ENCODE measurements around the gene GOLGA1. TPM values are rescaled to one million over a fixed set of nuclear protein-coding genes. Genes with fewer than 3 reads are reported as not detected.
"Not testable (repeated sequence)": the region's sequence is repeated elsewhere in the genome, so short reads cannot be mapped to it uniquely, and the experiment has no call there.

GOLGA1 gene
- total RNA-seq, 2 experiments from 2014 or later: 23.4 to 26.8 TPM

GRCh38 chr9:124954255-124954654, 13.4 kb upstream of the GOLGA1 start:
- H3K36me3 Mint-ChIP-seq: no peaks in the 10 kb centered on the region
- no peak overlapping the region for H3K4me3 Mint-ChIP-seq
- ATAC-seq (ENCODE audit: low read depth): no peak
- POLR2A ChIA-PET: no interaction called here
- H3K4me1 Mint-ChIP-seq: no peaks in the 10 kb centered on the region
- DNase-seq: no peak
- H3K27me3 Mint-ChIP-seq: no peaks in the 10 kb centered on the region
- no peak overlapping the region for H3K27ac Mint-ChIP-seq
- no peaks in the 10 kb centered on the region for H3K9me3 Mint-ChIP-seq

- DNase-seq: no peak
- Mint-ChIP-seq H3K9me3 (no peaks in the 10 kb centered on the region), H3K27me3 (no peaks in the 10 kb centered on the region), H3K4me1 (no peaks in the 10 kb centered on the region), H3K4me3 (no peak overlapping the region), H3K36me3 (peaks cover 2% of the 10 kb centered on the region), H3K27ac (no peak overlapping the region)
- no peak for ATAC-seq (ENCODE audit: low read depth)
- POLR2A ChIA-PET: interaction anchor here (0.6 to 1.5 kb wide), 2 partner anchors 9 to 93 kb away, joined by 5 to 7 read pairs; partner anchors contain the start of gene GOLGA1
Measured at GRCh38 chr9:124950050-124950718, 9.3 kb upstream of the GOLGA1 start.

- POLR2A ChIA-PET: interaction anchor here (1.5 kb wide), 1 partner anchor 8 kb away, joined by 7 read pairs; the partner anchor contains the start of gene GOLGA1
- DNase-seq: no peak
- peaks cover 2% of the 10 kb centered on the region for H3K36me3 Mint-ChIP-seq
Measured at GRCh38 chr9:124949387-124949786, 8.5 kb upstream of the GOLGA1 start.

GRCh38 chr9:124947727-124948391, 7.0 kb upstream of the GOLGA1 start:
- H3K27ac Mint-ChIP-seq: no peak overlapping the region
- H3K9me3 Mint-ChIP-seq: no peaks in the 10 kb centered on the region
- H3K27me3 Mint-ChIP-seq: no peaks in the 10 kb centered on the region
- no peak overlapping the region for H3K4me3 Mint-ChIP-seq
- POLR2A ChIA-PET: no interaction called here
- H3K36me3 Mint-ChIP-seq: peaks cover 3% of the 10 kb centered on the region
- DNase-seq (no peak), ATAC-seq (ENCODE audit: low read depth) (no peak)
- peaks cover 1% of the 10 kb centered on the region for H3K4me1 Mint-ChIP-seq

More at GRCh38 chr9:124949387-124949786, 8.5 kb upstream of the GOLGA1 start:
- no peak overlapping the region for H3K4me3 Mint-ChIP-seq
- no peaks in the 10 kb centered on the region for H3K27me3 Mint-ChIP-seq
- no peaks in the 10 kb centered on the region for H3K4me1 Mint-ChIP-seq
- H3K27ac Mint-ChIP-seq: no peak overlapping the region
- ATAC-seq (ENCODE audit: low read depth): no peak
- no peaks in the 10 kb centered on the region for H3K9me3 Mint-ChIP-seq

- POLR2A ChIA-PET: no interaction called here
- H3K27me3 Mint-ChIP-seq: no peaks in the 10 kb centered on the region
- H3K36me3 Mint-ChIP-seq: peaks cover 8% of the 10 kb centered on the region
- no peak overlapping the region for H3K4me3 Mint-ChIP-seq
- no peaks in the 10 kb centered on the region for H3K9me3 Mint-ChIP-seq
- ATAC-seq (ENCODE audit: low read depth): no peak
- DNase-seq: no peak
- H3K4me1 Mint-ChIP-seq: peaks cover 10% of the 10 kb centered on the region
- H3K27ac Mint-ChIP-seq: no peak overlapping the region
Measured at GRCh38 chr9:124946167-124946566, 5.3 kb upstream of the GOLGA1 start.

- Mint-ChIP-seq H3K36me3 (peaks cover 13% of the 10 kb centered on the region), H3K27ac (peak overlapping the region; percentile 98), H3K9me3 (no peaks in the 10 kb centered on the region), H3K4me1 (peaks cover 24% of the 10 kb centered on the region), H3K4me3 (peak overlapping the region; percentile 99), H3K27me3 (no peaks in the 10 kb centered on the region)
- POLR2A ChIA-PET: interaction anchor here (1.0 to 2.0 kb wide), 10 partner anchors 8 to 300 kb away, joined by 3 to 28 read pairs (median 8); partner anchors contain the start of genes ARPC5L, HSPA5, RPL35 and SCAI
- DNase-seq (peak; percentile 75), ATAC-seq (ENCODE audit: low read depth) (peak; percentile 62)
Measured at GRCh38 chr9:124941679-124942561, 1.0 kb upstream of the GOLGA1 start.

GRCh38 chr9:124940521-124940893, 376 bp downstream of the GOLGA1 start:
- H3K4me3 Mint-ChIP-seq: peak overlapping the region; percentile 99
- ATAC-seq (ENCODE audit: low read depth) (peak; percentile 35), DNase-seq (no peak)
- H3K27me3 Mint-ChIP-seq: no peaks in the 10 kb centered on the region
- H3K27ac Mint-ChIP-seq: peak overlapping the region; percentile 85
- peaks cover 24% of the 10 kb centered on the region for H3K4me1 Mint-ChIP-seq
- POLR2A ChIA-PET: interaction anchor here (1.2 to 1.8 kb wide), 2 partner anchors 25 to 71 kb away, joined by 3 to 28 read pairs; no protein-coding TSS in a partner anchor
- H3K9me3 Mint-ChIP-seq: no peaks in the 10 kb centered on the region
- H3K36me3 Mint-ChIP-seq: peaks cover 15% of the 10 kb centered on the region

- Mint-ChIP-seq H3K27ac (peak overlapping the region; percentile 85), H3K9me3 (no peaks in the 10 kb centered on the region), H3K4me3 (peak overlapping the region; percentile 99), H3K4me1 (peaks cover 24% of the 10 kb centered on the region), H3K27me3 (no peaks in the 10 kb centered on the region), H3K36me3 (peaks cover 18% of the 10 kb centered on the region)
- DNase-seq: no peak
- no peak for ATAC-seq (ENCODE audit: low read depth)
- POLR2A ChIA-PET: interaction anchor here (0.9 to 1.2 kb wide), 2 partner anchors 70 to 187 kb away, joined by 3 to 8 read pairs; no protein-coding TSS in a partner anchor
Measured at GRCh38 chr9:124939944-124940343, 939 bp downstream of the GOLGA1 start.

GRCh38 chr9:124934290-124934689, 6.6 kb downstream of the GOLGA1 start:
- ATAC-seq (ENCODE audit: low read depth): no peak

GRCh38 chr9:124932333-124932732, 8.6 kb downstream of the GOLGA1 start:
- H3K9me3 Mint-ChIP-seq: no peaks in the 10 kb centered on the region
- peaks cover 29% of the 10 kb centered on the region for H3K36me3 Mint-ChIP-seq
- no peaks in the 10 kb centered on the region for H3K27me3 Mint-ChIP-seq
- ATAC-seq (ENCODE audit: low read depth) (no peak), DNase-seq (no peak)
- POLR2A ChIA-PET: interaction anchor here (1.6 kb wide), 1 partner anchor 9 kb away, joined by 5 read pairs; the partner anchor contains the start of gene GOLGA1
- H3K27ac Mint-ChIP-seq: no peak overlapping the region
- H3K4me1 Mint-ChIP-seq: peaks cover 9% of the 10 kb centered on the region
- no peak overlapping the region for H3K4me3 Mint-ChIP-seq

More at GRCh38 chr9:124934290-124934689, 6.6 kb downstream of the GOLGA1 start:
- no peaks in the 10 kb centered on the region for H3K9me3 Mint-ChIP-seq
- peaks cover 15% of the 10 kb centered on the region for H3K4me1 Mint-ChIP-seq
- H3K4me3 Mint-ChIP-seq: no peak overlapping the region
- peaks cover 23% of the 10 kb centered on the region for H3K36me3 Mint-ChIP-seq
- peak overlapping the region; percentile 67 for H3K27ac Mint-ChIP-seq
- H3K27me3 Mint-ChIP-seq: no peaks in the 10 kb centered on the region
- POLR2A ChIA-PET: no interaction called here
- no peak for DNase-seq

- no peak for ATAC-seq (ENCODE audit: low read depth)
- H3K36me3 Mint-ChIP-seq: peaks cover 29% of the 10 kb centered on the region
- DNase-seq: no peak
Measured at GRCh38 chr9:124929464-124929863, 11.4 kb downstream of the GOLGA1 start.

GRCh38 chr9:124928116-124928515, 12.8 kb downstream of the GOLGA1 start:
- peaks cover 2% of the 10 kb centered on the region for H3K4me1 Mint-ChIP-seq
- H3K9me3 Mint-ChIP-seq: no peaks in the 10 kb centered on the region
- no peak overlapping the region for H3K27ac Mint-ChIP-seq
- POLR2A ChIA-PET: no interaction called here
- H3K27me3 Mint-ChIP-seq: no peaks in the 10 kb centered on the region
- peaks cover 19% of the 10 kb centered on the region for H3K36me3 Mint-ChIP-seq
- H3K4me3 Mint-ChIP-seq: no peak overlapping the region
- DNase-seq (no peak), ATAC-seq (ENCODE audit: low read depth) (no peak)

More at GRCh38 chr9:124929464-124929863, 11.4 kb downstream of the GOLGA1 start:
- H3K27ac Mint-ChIP-seq: no peak overlapping the region
- no peaks in the 10 kb centered on the region for H3K9me3 Mint-ChIP-seq
- no peak overlapping the region for H3K4me3 Mint-ChIP-seq
- no peaks in the 10 kb centered on the region for H3K27me3 Mint-ChIP-seq
- peaks cover 7% of the 10 kb centered on the region for H3K4me1 Mint-ChIP-seq
- POLR2A ChIA-PET: no interaction called here

- H3K27me3 Mint-ChIP-seq; DNase-seq; H3K27ac Mint-ChIP-seq; H3K9me3 Mint-ChIP-seq; ATAC-seq (ENCODE audit: low read depth); H3K4me3 Mint-ChIP-seq; POLR2A ChIA-PET; H3K4me1 Mint-ChIP-seq: not testable (repeated sequence)
- peaks cover 21% of the 10 kb centered on the region for H3K36me3 Mint-ChIP-seq
Measured at GRCh38 chr9:124920394-124920793, 20.5 kb downstream of the GOLGA1 start.
